HepG2 (cell line): Measurements from ENCODE around the gene ENO3. TPM values are rescaled to one million over a fixed set of nuclear protein-coding genes. Genes with fewer than 3 reads are reported as not detected.
A peak's percentile ranks its signal among the peaks of the same experiment; 100 is the strongest.

Experiments used
- ARID2 ChIP-seq: sonication (generic); formaldehyde crosslinking; IDR thresholded peaks from 2 replicates; pipeline ENCODE4 v1.8.1; 2022; ENCODE audit warnings: mild to moderate bottlenecking, missing genetic modification reagents, borderline replicate concordance
- ARID4A ChIP-seq: sonication (generic); formaldehyde crosslinking; IDR thresholded peaks from 2 replicates; pipeline ENCODE4 v1.5.0; 2020; ENCODE audit warnings: mild to moderate bottlenecking, missing genetic modification reagents, borderline replicate concordance
- HMGXB3 ChIP-seq: sonication (generic); formaldehyde crosslinking; IDR thresholded peaks from 2 replicates; pipeline ENCODE4 v1.4.0; 2020; ENCODE audit warnings: missing genetic modification reagents, borderline replicate concordance
- NFYB ChIP-seq: sonication (generic); formaldehyde crosslinking; IDR thresholded peaks from 2 replicates; pipeline ENCODE4 v1.4.0; 2020; ENCODE audit warnings: missing genetic modification reagents
- NR2F6 ChIP-seq, 2 experiments: IDR thresholded peaks; 2 replicates each; pipeline ENCODE4 v1.6.1; 2016; ENCODE audit warnings: antibody characterized with exemption in 1 of 2, mild to moderate bottlenecking in 1 of 2
- TAF1 ChIP-seq: sonication (generic); formaldehyde crosslinking; IDR thresholded peaks from 2 replicates; pipeline ENCODE4 v1.4.0; 2020; ENCODE audit warnings: missing genetic modification reagents
- TRAFD1 ChIP-seq: sonication (generic); formaldehyde crosslinking; IDR thresholded peaks from 2 replicates; pipeline ENCODE4 v1.5.1; 2020; ENCODE audit warnings: missing genetic modification reagents, mild to moderate bottlenecking, borderline replicate concordance
- ZNF225 ChIP-seq: sonication (generic); formaldehyde crosslinking; IDR thresholded peaks from 2 replicates; pipeline ENCODE4 v1.4.0; 2020; ENCODE audit warnings: mild to moderate bottlenecking, missing genetic modification reagents
- ZNF329 ChIP-seq: sonication (generic); formaldehyde crosslinking; IDR thresholded peaks from 2 replicates; pipeline ENCODE4 v1.9.0; 2021; ENCODE audit warnings: low read depth, mild to moderate bottlenecking, missing genetic modification reagents
- ZNF362 ChIP-seq: sonication (generic); formaldehyde crosslinking; IDR thresholded peaks from 2 replicates; pipeline ENCODE4 v1.4.0; 2020; ENCODE audit warnings: missing genetic modification reagents, mild to moderate bottlenecking, borderline replicate concordance
- polyA plus RNA-seq, 8 experiments: library from polyadenylated mRNA; depleted of rRNA in 3 of 8; stranded (reverse) in 7 of 8; unstranded in 1 of 8; fragments of >200 nt; fragmentation: Illumina TruSeq in 4 of 8; extraction: Trizol in 4 of 8; gene quantifications; 2 replicates each; pipeline versions ENCODE4 v1.2.1 to v1.2.3, GENCODE V29; 2011 to 2016; ENCODE audit warnings: low read depth in 4 of 8, missing spikeins in 1 of 8, mixed read lengths in 1 of 8; ENCODE audit not compliant: insufficient read depth in 1 of 8
- total RNA-seq, 5 experiments: library from RNA; depleted of rRNA; stranded (reverse); fragments of >200 nt; fragmentation: Illumina TruSeq; extraction: Trizol; gene quantifications; 2 replicates each; pipeline ENCODE4 v1.2.3, GENCODE V29; 2016; ENCODE audit warnings: low read depth in 1 of 5
- TF ChIP-seq, protein P1 (sequence below): sonication (generic); formaldehyde crosslinking; IDR thresholded peaks from 2 replicates; pipeline ENCODE4 v1.5.1; 2020; ENCODE audit warnings: mild to moderate bottlenecking, missing genetic modification reagents, borderline replicate concordance

ENO3 gene
- total and polyA plus RNA-seq, 2 of the 13 experiments (the other 11 are each of a cell fraction or from before 2014, with no cell fraction given) = 59.8 to 69.8 TPM

DNA sequence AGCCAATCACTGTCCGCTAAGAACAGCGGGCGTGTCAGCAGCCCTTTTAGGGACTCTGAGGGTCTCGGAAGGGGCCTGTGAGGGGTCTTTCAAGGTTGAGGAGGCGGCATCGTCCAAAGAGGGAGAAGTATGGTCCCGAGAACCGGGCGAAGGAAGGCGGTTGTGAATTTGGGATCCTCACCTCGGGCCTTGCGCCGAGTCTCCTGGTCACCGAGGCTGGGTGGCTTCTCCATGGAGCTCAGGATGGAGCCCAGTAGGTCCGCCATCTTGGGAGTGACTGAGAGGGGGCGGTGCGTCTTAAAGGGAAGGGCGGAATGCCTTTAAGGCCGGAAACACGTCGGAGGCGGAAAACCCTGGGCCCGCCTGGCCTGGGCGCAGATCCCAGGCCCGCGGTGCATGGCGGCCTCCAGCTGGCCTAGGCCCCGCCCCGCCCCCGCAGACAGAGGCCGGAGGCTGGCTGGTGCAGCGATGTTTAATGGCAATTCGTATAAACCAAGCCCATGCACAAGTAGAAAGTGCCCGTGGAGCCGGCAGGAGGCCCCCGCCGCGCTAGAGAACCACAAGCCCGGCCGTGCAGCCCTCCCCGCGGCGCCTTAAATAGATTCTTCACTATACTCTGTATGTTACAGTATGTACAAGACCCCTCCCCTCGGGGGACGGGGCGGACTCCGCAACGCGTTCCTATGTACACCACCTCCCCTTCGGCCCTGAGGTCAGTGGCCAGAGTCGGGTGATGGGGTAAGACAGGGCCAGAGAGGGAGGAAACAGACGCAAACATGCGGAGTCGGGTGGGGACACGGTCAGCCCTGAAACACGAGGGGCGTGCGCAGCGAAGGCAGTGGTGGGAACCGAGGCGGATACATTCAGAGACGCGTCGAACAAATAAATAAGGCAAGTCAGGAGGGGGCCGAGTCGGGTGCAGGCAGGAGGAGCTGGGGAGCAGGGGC, 16.9 kb downstream of the ENO3 start, which contains the start of gene SPAG7 (continued):
- no peak for TF ChIP-seq ZNF362 (CRISPR knock-in tag)
- TF ChIP-seq TAF1 = peak; percentile 92
- no peak for TF ChIP-seq HMGXB3 (CRISPR knock-in tag)
- 0 out of 2 replicates have a peak, but pooled peaks have one; percentile 58 for TF ChIP-seq ZNF329
- peak; percentile 23 for TF ChIP-seq NR2F6 (IDR thresholded peaks at IDR 0.05)
- TF ChIP-seq NR2F6 (CRISPR knock-in tag; IDR thresholded peaks at IDR 0.05) = no peak; the same call in none of the 2 replicates
- no peak for TF ChIP-seq TRAFD1 (CRISPR knock-in tag)
- no peak; the same call in 1 of the 2 replicates for TF ChIP-seq NFYB (CRISPR knock-in tag)
- TF ChIP-seq, protein P1, sequence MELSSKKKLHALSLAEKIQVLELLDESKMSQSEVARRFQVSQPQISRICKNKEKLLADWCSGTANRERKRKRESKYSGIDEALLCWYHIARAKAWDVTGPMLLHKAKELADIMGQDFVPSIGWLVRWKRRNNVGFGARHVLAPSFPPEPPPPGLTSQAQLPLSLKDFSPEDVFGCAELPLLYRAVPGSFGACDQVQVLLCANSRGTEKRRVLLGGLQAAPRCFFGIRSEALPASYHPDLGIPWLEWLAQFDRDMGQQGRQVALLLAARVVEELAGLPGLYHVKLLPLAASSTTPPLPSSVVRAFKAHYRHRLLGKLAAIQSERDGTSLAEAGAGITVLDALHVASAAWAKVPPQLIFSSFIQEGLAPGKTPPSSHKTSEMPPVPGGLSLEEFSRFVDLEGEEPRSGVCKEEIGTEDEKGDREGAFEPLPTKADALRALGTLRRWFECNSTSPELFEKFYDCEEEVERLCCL (CRISPR knock-in tag) = 0 out of 2 replicates have a peak, but pooled peaks have one; percentile 41
- peak; percentile 38; the same call in 1 of the 2 replicates for TF ChIP-seq ZNF225 (CRISPR knock-in tag)
- TF ChIP-seq ARID2 (CRISPR knock-in tag) = peak; percentile 71; the same call in 1 of the 2 replicates
- TF ChIP-seq ARID4A (CRISPR knock-in tag) = peak; percentile 83; the same call in 1 of the 2 replicates
